Body of pancreas (tissue), 4 donors: Measurements from ENCODE around the gene SH3BP4. TPM values are rescaled to one million over a fixed set of nuclear protein-coding genes. Genes with fewer than 3 reads are reported as not detected.

Experiments
- ATAC-seq: fragments of 150-250 bp; one replicate; pipeline ENCODE4 v1.9.1; 2016
- DNase-seq, 4 donors: peaks; one replicate each; pipeline ENCODE4 v3.0.0-alpha.2; 2019
- H3K27ac ChIP-seq, 4 donors: fragments of 200-600 bp; sonication (generic); 1 replicate in 3 of 4; 2 replicates in 1 of 4; pipeline versions ENCODE4 v1.5.1 to v1.6.1; 2016 to 2019; ENCODE audit warnings: mild to moderate bottlenecking in 1 of 4, mixed read lengths in 1 of 4, moderate library complexity in 1 of 4
- H3K27me3 ChIP-seq, 2 donors: fragments of 200-600 bp; sonication (generic); one replicate each; pipeline ENCODE4 v1.6.0; 2016; ENCODE audit warnings: mild to moderate bottlenecking in 1 of 2
- H3K36me3 ChIP-seq, 2 donors: fragments of 200-600 bp; sonication (generic); replicated peaks in 1 of 2; 2 replicates each; pipeline ENCODE4 v1.5.1; 2016; ENCODE audit warnings: low read depth in 2 of 2; ENCODE audit not compliant: insufficient read depth in 1 of 2
- H3K4me1 ChIP-seq: fragments of 200-600 bp; sonication (generic); one replicate; pipeline ENCODE4 v1.6.0; 2016
- H3K4me3 ChIP-seq, 2 donors: fragments of 200-600 bp; sonication (generic); 1 replicate in 1 of 2; 2 replicates in 1 of 2; pipeline ENCODE4 v1.5.1; 2016 to 2019
- H3K9me3 ChIP-seq, 3 donors: fragments of 200-600 bp; sonication (generic); 1 replicate in 2 of 3; 2 replicates in 1 of 3; pipeline ENCODE4 v1.5.1; 2016
- POLR2A ChIP-seq, 3 donors: fragments of 450-650 bp; IDR thresholded peaks; one replicate each; pipeline ENCODE4 v1.6.1; 2016; ENCODE audit warnings: antibody characterized with exemption in 3 of 3, mild to moderate bottlenecking in 2 of 3
- WGBS, 2 donors: methylation state at CpG; one replicate each; pipeline ENCODE4 v1.1.5; 2017; 5-methylcytosine and 5-hydroxymethylcytosine counted together
- intact Hi-C: fragments of 100-400 bp; cut with DNase I; formaldehyde crosslinking; loops from one replicate; pipeline ENCODE4 v1.15.1; 2023
- total RNA-seq, 2 donors: library from RNA; depleted of rRNA; stranded (reverse); fragments of >200 nt; gene quantifications; one replicate each; pipeline ENCODE4 v1.1.0, GENCODE V29; 2016
- TF ChIP-seq, protein P1 (sequence below), 7 experiments: fragments of 450-650 bp in 4 of 7; fragments of 200-600 bp in 3 of 7; sonication (generic) in 3 of 7; IDR thresholded peaks; one replicate each; pipeline ENCODE4 v1.5.1; 2016 to 2019; ENCODE audit warnings: antibody characterized with exemption in 7 of 7

The SH3BP4 gene
- total RNA-seq, 2 donors from 2014 or later, result 62.6 to 71.9 TPM

GRCh38 chr2:234964631-234965461, 13.0 kb downstream of the SH3BP4 start:
- DNase-seq (peak in 3 of 4 donors; percentile 6 to 11 (median 8)), ATAC-seq (no peak)
- intact Hi-C loops, result loop anchor here (10.0 kb wide), 1 partner anchor 70 kb away; no protein-coding TSS in a partner anchor
- peak overlapping the region in 3 of 4 donors; percentile 49 to 61 (median 56) for H3K27ac ChIP-seq
- TF ChIP-seq, protein P1, sequence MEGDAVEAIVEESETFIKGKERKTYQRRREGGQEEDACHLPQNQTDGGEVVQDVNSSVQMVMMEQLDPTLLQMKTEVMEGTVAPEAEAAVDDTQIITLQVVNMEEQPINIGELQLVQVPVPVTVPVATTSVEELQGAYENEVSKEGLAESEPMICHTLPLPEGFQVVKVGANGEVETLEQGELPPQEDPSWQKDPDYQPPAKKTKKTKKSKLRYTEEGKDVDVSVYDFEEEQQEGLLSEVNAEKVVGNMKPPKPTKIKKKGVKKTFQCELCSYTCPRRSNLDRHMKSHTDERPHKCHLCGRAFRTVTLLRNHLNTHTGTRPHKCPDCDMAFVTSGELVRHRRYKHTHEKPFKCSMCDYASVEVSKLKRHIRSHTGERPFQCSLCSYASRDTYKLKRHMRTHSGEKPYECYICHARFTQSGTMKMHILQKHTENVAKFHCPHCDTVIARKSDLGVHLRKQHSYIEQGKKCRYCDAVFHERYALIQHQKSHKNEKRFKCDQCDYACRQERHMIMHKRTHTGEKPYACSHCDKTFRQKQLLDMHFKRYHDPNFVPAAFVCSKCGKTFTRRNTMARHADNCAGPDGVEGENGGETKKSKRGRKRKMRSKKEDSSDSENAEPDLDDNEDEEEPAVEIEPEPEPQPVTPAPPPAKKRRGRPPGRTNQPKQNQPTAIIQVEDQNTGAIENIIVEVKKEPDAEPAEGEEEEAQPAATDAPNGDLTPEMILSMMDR (IDR thresholded peaks at IDR 0.05), result no peak
- no peak for TF ChIP-seq POLR2A (IDR thresholded peaks at IDR 0.05)
- H3K4me1 ChIP-seq, result peaks cover 76% of the 10 kb centered on the region
- H3K9me3 ChIP-seq, result no peaks in the 10 kb centered on the region
- no peaks in the 10 kb centered on the region for H3K36me3 ChIP-seq
- H3K4me3 ChIP-seq, result no peak overlapping the region
- 54 to 68% methylated on average over 17 to 18 of the region's 18 CpGs for WGBS, 2 donors
- no peaks in the 10 kb centered on the region for H3K27me3 ChIP-seq

GRCh38 chr2:234966340-234966739, 14.5 kb downstream of the SH3BP4 start:
- DNase-seq, result no peak
- intact Hi-C loops, result loop anchor here (10.0 kb wide), 1 partner anchor 68 kb away; no protein-coding TSS in a partner anchor
- Histone ChIP-seq H3K9me3 (no peaks in the 10 kb centered on the region), H3K36me3 (no peaks in the 10 kb centered on the region), H3K4me1 (peaks cover 67% of the 10 kb centered on the region), H3K27ac (no peak overlapping the region), H3K27me3 (no peaks in the 10 kb centered on the region), H3K4me3 (no peak overlapping the region)
- 74 to 75% methylated on average over 6 of the region's 6 CpGs for WGBS, 2 donors
- no peak for TF ChIP-seq POLR2A (IDR thresholded peaks at IDR 0.05)
- TF ChIP-seq, protein P1 (IDR thresholded peaks at IDR 0.05), result no peak
- no peak for ATAC-seq

GRCh38 chr2:234967201-234967869, 15.5 kb downstream of the SH3BP4 start:
- Histone ChIP-seq H3K36me3 (no peaks in the 10 kb centered on the region), H3K4me3 (no peak overlapping the region), H3K4me1 (peaks cover 71% of the 10 kb centered on the region), H3K27ac (peak overlapping the region in 3 of 4 donors; percentile 6 to 48 (median 26)), H3K27me3 (no peaks in the 10 kb centered on the region), H3K9me3 (no peaks in the 10 kb centered on the region)
- intact Hi-C loops, result loop anchor here (10.0 kb wide), 1 partner anchor 67 kb away; no protein-coding TSS in a partner anchor
- peak in 3 of 4 donors; percentile 6 to 11 (median 10) for DNase-seq
- no peak for ATAC-seq
- WGBS, 2 donors, result 77 to 88% methylated on average over 9 to 14 of the region's 14 CpGs
- no peak for TF ChIP-seq POLR2A (IDR thresholded peaks at IDR 0.05)
- TF ChIP-seq, protein P1 (IDR thresholded peaks at IDR 0.05), result no peak

- TF ChIP-seq, protein P1 (IDR thresholded peaks at IDR 0.05), result no peak
- TF ChIP-seq POLR2A (IDR thresholded peaks at IDR 0.05), result no peak
- peaks cover 71% of the 10 kb centered on the region for H3K4me1 ChIP-seq
Measured at GRCh38 chr2:234967870-234968208, 16.0 kb downstream of the SH3BP4 start.

More at GRCh38 chr2:234967870-234968208, 16.0 kb downstream of the SH3BP4 start:
- H3K27me3 ChIP-seq, result no peaks in the 10 kb centered on the region
- ATAC-seq (no peak), DNase-seq (peak in 2 of 4 donors; percentile 40 to 50)
- H3K9me3 ChIP-seq, result no peaks in the 10 kb centered on the region
- H3K27ac ChIP-seq, result peak overlapping the region in 3 of 4 donors; percentile 6 to 48 (median 26)
- no peaks in the 10 kb centered on the region for H3K36me3 ChIP-seq
- WGBS, 2 donors, result 37 to 48% methylated on average over 5 of the region's 5 CpGs
- H3K4me3 ChIP-seq, result no peak overlapping the region
- intact Hi-C loops, result loop anchor here (10.0 kb wide), 1 partner anchor 67 kb away; no protein-coding TSS in a partner anchor
